Panc1 (cell line): ENCODE measurements around the gene BCL2L1.

ENCODE experiments used
- CTCF ChIP-seq: fragments of 450-650 bp; IDR thresholded peaks from 2 replicates; pipeline ENCODE4 v1.5.1; 2017; ENCODE audit warnings: mild to moderate bottlenecking
- POLR2AphosphoS5 ChIP-seq: IDR thresholded peaks from 2 replicates; pipeline ENCODE4 v1.6.1; 2012; ENCODE audit warnings: mild to moderate bottlenecking, low read depth, low read length, moderate library complexity
- REST ChIP-seq, 2 experiments: IDR thresholded peaks; 2 replicates each; pipeline ENCODE4 v1.6.1; 2011 to 2012; ENCODE audit warnings: low read depth in 2 of 2, control low read depth in 1 of 2, low read length in 1 of 2, mild to moderate bottlenecking in 1 of 2, moderate library complexity in 1 of 2; ENCODE audit not compliant: insufficient read depth in 1 of 2
- SIN3A ChIP-seq: IDR thresholded peaks from 2 replicates; pipeline ENCODE4 v1.6.1; 2012; ENCODE audit warnings: low read depth, mild to moderate bottlenecking, low read length, moderate library complexity, borderline replicate concordance; ENCODE audit not compliant: insufficient read depth
- TCF7L2 ChIP-seq: IDR thresholded peaks from 2 replicates; pipeline ENCODE4 v1.6.1; 2011; ENCODE audit warnings: mild to moderate bottlenecking, low read depth, low read length, inconsistent platforms

GRCh38 chr20:31693402-31693801 lies 29.3 kb downstream of the BCL2L1 start:
- TF ChIP-seq CTCF (no peak), POLR2AphosphoS5 (no peak), REST (IDR thresholded peaks at IDR 0.05; ENCODE audit: insufficient read depth in 1 of 2, low read depth in 2 of 2, low read length in 1 of 2) (no peak), SIN3A (no peak), TCF7L2 (no peak)
